PFSK-1 (cell line): ENCODE data around the gene DCAF11.

Experiments used
- FOXP2 ChIP-seq: optimal IDR thresholded peaks from 2 replicates; pipeline ENCODE3; 2011; ENCODE audit warnings: borderline replicate concordance, control low read depth, inconsistent platforms; ENCODE audit not compliant: insufficient read depth; ENCODE audit errors: extremely low read length, extremely low read depth
- POLR2AphosphoS5 ChIP-seq: IDR thresholded peaks from 2 replicates; pipeline ENCODE4 v1.6.1; 2012; ENCODE audit warnings: low read depth, mild to moderate bottlenecking, control low read depth, low read length, moderate library complexity
- REST ChIP-seq, 2 experiments: IDR thresholded peaks; 2 replicates each; pipeline versions ENCODE4 v1.6.1 to v1.8.0; 2011 to 2012; ENCODE audit warnings: low read depth in 2 of 2, low read length in 2 of 2, control low read depth in 1 of 2, inconsistent platforms in 1 of 2, mild to moderate bottlenecking in 1 of 2, moderate library complexity in 1 of 2; ENCODE audit not compliant: insufficient read depth in 1 of 2
- SIN3A ChIP-seq: IDR thresholded peaks from 2 replicates; pipeline ENCODE4 v1.6.1; 2012; ENCODE audit warnings: mild to moderate bottlenecking, low read length, moderate library complexity, borderline replicate concordance; ENCODE audit not compliant: insufficient read depth
- TAF1 ChIP-seq: IDR thresholded peaks from 2 replicates; pipeline ENCODE4 v1.6.1; 2012; ENCODE audit warnings: low read length, control low read depth, borderline replicate concordance; ENCODE audit not compliant: insufficient read depth

Gene DCAF11

GRCh38 chr14:24143511-24143910 is 28.9 kb downstream of the DCAF11 start:
- TF ChIP-seq REST (IDR thresholded peaks at IDR 0.05; ENCODE audit: insufficient read depth in 1 of 2, low read depth in 2 of 2, low read length in 2 of 2) (no peak), POLR2AphosphoS5 (no peak), FOXP2 (no peak)

GRCh38 chr14:24144451-24144850 is 29.9 kb downstream of the DCAF11 start:
- no peak for TF ChIP-seq FOXP2
- TF ChIP-seq TAF1, result no peak
- TF ChIP-seq REST (IDR thresholded peaks at IDR 0.05; ENCODE audit: insufficient read depth in 1 of 2, low read depth in 2 of 2, low read length in 2 of 2), result no peak
- no peak for TF ChIP-seq POLR2AphosphoS5
- no peak for TF ChIP-seq SIN3A

GRCh38 chr14:24145219-24145618 is 30.6 kb downstream of the DCAF11 start:
- TF ChIP-seq REST (IDR thresholded peaks at IDR 0.05; ENCODE audit: insufficient read depth in 1 of 2, low read depth in 2 of 2, low read length in 2 of 2), result no peak
- no peak for TF ChIP-seq FOXP2

GRCh38 chr14:24145690-24146452 is 31.3 kb downstream of the DCAF11 start:
- TF ChIP-seq SIN3A (no peak), REST (IDR thresholded peaks at IDR 0.05; ENCODE audit: insufficient read depth in 1 of 2, low read depth in 2 of 2, low read length in 2 of 2) (no peak), POLR2AphosphoS5 (no peak), FOXP2 (no peak)

GRCh38 chr14:24146453-24146977 is 31.9 kb downstream of the DCAF11 start, which contains the start of gene PSME2:
PSME2 (minus strand) TSS chr14:24146610; CDS start chr14:24146581, 29 bp downstream.
- no peak for TF ChIP-seq TAF1
- TF ChIP-seq FOXP2, result no peak
- no peak for TF ChIP-seq SIN3A
- no peak for TF ChIP-seq REST (IDR thresholded peaks at IDR 0.05; ENCODE audit: insufficient read depth in 1 of 2, low read depth in 2 of 2, low read length in 2 of 2)
- no peak; the same call in 1 of the 2 replicates for TF ChIP-seq POLR2AphosphoS5
